Cardiac muscle cell (in vitro differentiated cells and primary cell): ENCODE measurements around the gene FOXK1. TPM values are rescaled to one million over a fixed set of nuclear protein-coding genes. Genes with fewer than 3 reads are reported as not detected.

Source experiments
- DNase-seq, 2 donors: peaks; one replicate each; pipeline versions ENCODE4 v3.0.0 to v3.0.0-alpha.2; 2010 to 2017; ENCODE audit warnings: low read depth in 1 of 2, low spot score in 1 of 2
- H3K27ac ChIP-seq: fragments of 200-600 bp; sonication (generic); 2 replicates; pipeline ENCODE4 v1.5.1; 2016
- H3K27me3 ChIP-seq: fragments of 200-600 bp; sonication (generic); 2 replicates; pipeline ENCODE4 v1.6.0; 2016; ENCODE audit warnings: control low read depth
- H3K36me3 ChIP-seq: fragments of 200-600 bp; sonication (generic); 2 replicates; pipeline ENCODE4 v1.5.1; 2016; ENCODE audit warnings: control low read depth
- H3K4me1 ChIP-seq: fragments of 200-600 bp; sonication (generic); 2 replicates; pipeline ENCODE4 v1.8.1; 2017; ENCODE audit warnings: low read depth, mild to moderate bottlenecking, mixed run types
- H3K4me3 ChIP-seq: fragments of 200-600 bp; sonication (generic); 2 replicates; pipeline ENCODE4 v1.5.1; 2016; ENCODE audit warnings: mild to moderate bottlenecking
- H3K9me3 ChIP-seq: fragments of 200-600 bp; sonication (generic); 2 replicates; pipeline ENCODE4 v1.5.1; 2017; ENCODE audit warnings: low read depth, mild to moderate bottlenecking, control low read depth
- CTCF ChIP-seq: IDR thresholded peaks from 2 replicates; pipeline ENCODE4 v1.5.1; 2012; ENCODE audit warnings: low read depth, mild to moderate bottlenecking, low read length
- polyA plus RNA-seq: library from polyadenylated mRNA; unstranded; fragments of >200 nt; fragmentation: Nextera tagmentation; extraction: Ambion mirVana; gene quantifications from 2 replicates; pipeline ENCODE4 v1.2.1, GENCODE V29; 2016
- total RNA-seq: library from RNA; depleted of rRNA; stranded (reverse); fragments of >200 nt; gene quantifications from 2 replicates; pipeline ENCODE4 v1.2.3, GENCODE V29; 2016

The FOXK1 gene
- total and polyA plus RNA-seq, 2 experiments from 2014 or later, result 8.7 to 55.0 TPM

GRCh38 chr7:4727914-4728705 lies 46.0 kb downstream of the FOXK1 start:
- TF ChIP-seq CTCF, result no peak
- no peaks in the 10 kb centered on the region for H3K36me3 ChIP-seq
- H3K4me3 ChIP-seq, result no peak overlapping the region
- peaks cover 36% of the 10 kb centered on the region for H3K4me1 ChIP-seq
- DNase-seq, result no peak
- H3K27ac ChIP-seq, result peak overlapping the region; percentile 35
- no peaks in the 10 kb centered on the region for H3K9me3 ChIP-seq
- H3K27me3 ChIP-seq, result no peaks in the 10 kb centered on the region

- Histone ChIP-seq H3K27ac (peak overlapping the region; percentile 13), H3K27me3 (no peaks in the 10 kb centered on the region)
These were observed 47.2 kb downstream of the FOXK1 start for GRCh38 chr7:4729266-4729665.

GRCh38 chr7:4730276-4730675 lies 48.2 kb downstream of the FOXK1 start:
- Histone ChIP-seq H3K27ac (peak overlapping the region; percentile 29), H3K4me3 (no peak overlapping the region), H3K36me3 (no peaks in the 10 kb centered on the region), H3K4me1 (peaks cover 36% of the 10 kb centered on the region), H3K9me3 (no peaks in the 10 kb centered on the region), H3K27me3 (no peaks in the 10 kb centered on the region)
- DNase-seq, result no peak
- TF ChIP-seq CTCF, result no peak

More at GRCh38 chr7:4729266-4729665, 47.2 kb downstream of the FOXK1 start:
- DNase-seq, result no peak
- no peak for TF ChIP-seq CTCF
- H3K9me3 ChIP-seq, result no peaks in the 10 kb centered on the region
- H3K36me3 ChIP-seq, result no peaks in the 10 kb centered on the region
- H3K4me1 ChIP-seq, result peaks cover 30% of the 10 kb centered on the region
- H3K4me3 ChIP-seq, result no peak overlapping the region

GRCh38 chr7:4730971-4731370 lies 48.9 kb downstream of the FOXK1 start:
- Histone ChIP-seq H3K4me1 (peaks cover 29% of the 10 kb centered on the region), H3K4me3 (no peak overlapping the region), H3K9me3 (no peaks in the 10 kb centered on the region), H3K27ac (peak overlapping the region; percentile 42), H3K27me3 (no peaks in the 10 kb centered on the region), H3K36me3 (no peaks in the 10 kb centered on the region)
- TF ChIP-seq CTCF, result no peak
- DNase-seq, result no peak

- Histone ChIP-seq H3K36me3 (no peaks in the 10 kb centered on the region), H3K9me3 (no peaks in the 10 kb centered on the region), H3K4me1 (peaks cover 21% of the 10 kb centered on the region), H3K4me3 (no peak overlapping the region), H3K27me3 (no peaks in the 10 kb centered on the region), H3K27ac (no peak overlapping the region)
- TF ChIP-seq CTCF, result no peak
- no peak for DNase-seq
These were observed 49.7 kb downstream of the FOXK1 start for GRCh38 chr7:4731803-4732202.
